T-helper 1 cell treated with Interleukin-12 subunit alpha and Interleukin-12 subunit beta and Interleukin-4 antibody, amounts not matched to agents 30 μg/mL and 1 μg/mL, for 36 hours (primary cell): ENCODE results near the gene MYH9.

Experiments used
- H3K27ac Mint-ChIP-seq: one replicate; pipeline ENCODE4 v1.8.0; 2021; ENCODE audit warnings: mild to moderate bottlenecking, mixed read lengths
- H3K27me3 Mint-ChIP-seq: one replicate; pipeline ENCODE4 v1.8.0; 2021; ENCODE audit warnings: low read depth, mixed read lengths
- H3K36me3 Mint-ChIP-seq: one replicate; pipeline ENCODE4 v1.8.0; 2021; ENCODE audit warnings: low read depth, mixed read lengths
- H3K4me1 Mint-ChIP-seq: one replicate; pipeline ENCODE4 v1.8.0; 2021; ENCODE audit warnings: low read depth, mixed read lengths
- H3K4me3 Mint-ChIP-seq: one replicate; pipeline ENCODE4 v1.8.0; 2021; ENCODE audit warnings: mild to moderate bottlenecking, moderate library complexity, mixed read lengths
- H3K9me3 Mint-ChIP-seq: one replicate; pipeline ENCODE4 v1.8.0; 2021; ENCODE audit warnings: mixed read lengths

The MYH9 gene

GRCh38 chr22:36384766-36385481 is 2.8 kb downstream of the MYH9 start:
- H3K9me3 Mint-ChIP-seq: no peaks in the 10 kb centered on the region
- H3K36me3 Mint-ChIP-seq: peaks cover 31% of the 10 kb centered on the region

GRCh38 chr22:36383110-36383581 is 4.6 kb downstream of the MYH9 start:
- H3K27ac Mint-ChIP-seq: peak overlapping the region; percentile 91
- H3K36me3 Mint-ChIP-seq: peaks cover 46% of the 10 kb centered on the region
- no peaks in the 10 kb centered on the region for H3K9me3 Mint-ChIP-seq
- H3K4me1 Mint-ChIP-seq: peaks cover 62% of the 10 kb centered on the region
- H3K4me3 Mint-ChIP-seq: peak overlapping the region; percentile 84
- no peaks in the 10 kb centered on the region for H3K27me3 Mint-ChIP-seq

More at GRCh38 chr22:36384766-36385481, 2.8 kb downstream of the MYH9 start:
- peak overlapping the region; percentile 96 for H3K27ac Mint-ChIP-seq
- H3K27me3 Mint-ChIP-seq: no peaks in the 10 kb centered on the region
- H3K4me3 Mint-ChIP-seq: peak overlapping the region; percentile 92
- peaks cover 54% of the 10 kb centered on the region for H3K4me1 Mint-ChIP-seq

- Mint-ChIP-seq H3K27me3 (no peaks in the 10 kb centered on the region), H3K36me3 (peaks cover 57% of the 10 kb centered on the region), H3K9me3 (no peaks in the 10 kb centered on the region), H3K4me1 (peaks cover 77% of the 10 kb centered on the region), H3K27ac (peak overlapping the region; percentile 98), H3K4me3 (peak overlapping the region; percentile 68)
Measured at GRCh38 chr22:36381513-36382128, 6.1 kb downstream of the MYH9 start.

GRCh38 chr22:36379593-36380361 is 8.0 kb downstream of the MYH9 start:
- H3K27ac Mint-ChIP-seq: peak overlapping the region; percentile 98
- no peaks in the 10 kb centered on the region for H3K27me3 Mint-ChIP-seq
- H3K9me3 Mint-ChIP-seq: no peaks in the 10 kb centered on the region
- peak overlapping the region; percentile 50 for H3K4me3 Mint-ChIP-seq
- H3K36me3 Mint-ChIP-seq: peaks cover 52% of the 10 kb centered on the region
- peaks cover 77% of the 10 kb centered on the region for H3K4me1 Mint-ChIP-seq

GRCh38 chr22:36378869-36379217 is 8.9 kb downstream of the MYH9 start:
- Mint-ChIP-seq H3K4me3 (peak overlapping the region; percentile 83), H3K27ac (peak overlapping the region; percentile 98), H3K9me3 (no peaks in the 10 kb centered on the region), H3K27me3 (no peaks in the 10 kb centered on the region), H3K4me1 (peaks cover 74% of the 10 kb centered on the region), H3K36me3 (peaks cover 54% of the 10 kb centered on the region)

- Mint-ChIP-seq H3K36me3 (peaks cover 57% of the 10 kb centered on the region), H3K27ac (peak overlapping the region; percentile 98), H3K9me3 (no peaks in the 10 kb centered on the region), H3K4me1 (peaks cover 78% of the 10 kb centered on the region), H3K27me3 (no peaks in the 10 kb centered on the region), H3K4me3 (peak overlapping the region; percentile 83)
Measured at GRCh38 chr22:36378080-36378868, 9.5 kb downstream of the MYH9 start.

GRCh38 chr22:36377022-36377631 is 10.6 kb downstream of the MYH9 start:
- Mint-ChIP-seq H3K27me3 (no peaks in the 10 kb centered on the region), H3K9me3 (no peaks in the 10 kb centered on the region), H3K36me3 (peaks cover 63% of the 10 kb centered on the region), H3K4me3 (peak overlapping the region; percentile 83), H3K27ac (peak overlapping the region; percentile 98), H3K4me1 (peaks cover 84% of the 10 kb centered on the region)

GRCh38 chr22:36376265-36376664 is 11.5 kb downstream of the MYH9 start:
- H3K36me3 Mint-ChIP-seq: peaks cover 63% of the 10 kb centered on the region
- H3K27ac Mint-ChIP-seq: peak overlapping the region; percentile 98
- no peaks in the 10 kb centered on the region for H3K9me3 Mint-ChIP-seq

GRCh38 chr22:36375071-36375980 is 12.4 kb downstream of the MYH9 start:
- peaks cover 86% of the 10 kb centered on the region for H3K4me1 Mint-ChIP-seq
- no peaks in the 10 kb centered on the region for H3K9me3 Mint-ChIP-seq
- peaks cover 69% of the 10 kb centered on the region for H3K36me3 Mint-ChIP-seq
- peak overlapping the region; percentile 77 for H3K27ac Mint-ChIP-seq
- H3K4me3 Mint-ChIP-seq: peak overlapping the region; percentile 60
- no peaks in the 10 kb centered on the region for H3K27me3 Mint-ChIP-seq

More at GRCh38 chr22:36376265-36376664, 11.5 kb downstream of the MYH9 start:
- peaks cover 83% of the 10 kb centered on the region for H3K4me1 Mint-ChIP-seq
- no peaks in the 10 kb centered on the region for H3K27me3 Mint-ChIP-seq
- peak overlapping the region; percentile 83 for H3K4me3 Mint-ChIP-seq

- peaks cover 86% of the 10 kb centered on the region for H3K4me1 Mint-ChIP-seq
- H3K27ac Mint-ChIP-seq: peak overlapping the region; percentile 77
- H3K27me3 Mint-ChIP-seq: no peaks in the 10 kb centered on the region
- H3K9me3 Mint-ChIP-seq: no peaks in the 10 kb centered on the region
- peaks cover 68% of the 10 kb centered on the region for H3K36me3 Mint-ChIP-seq
- peak overlapping the region; percentile 25 for H3K4me3 Mint-ChIP-seq
Measured at GRCh38 chr22:36374603-36375024, 13.2 kb downstream of the MYH9 start.

GRCh38 chr22:36373258-36373579 is 14.5 kb downstream of the MYH9 start:
- Mint-ChIP-seq H3K4me3 (peak overlapping the region; percentile 53), H3K27ac (peak overlapping the region; percentile 97), H3K9me3 (no peaks in the 10 kb centered on the region), H3K27me3 (no peaks in the 10 kb centered on the region), H3K36me3 (peaks cover 57% of the 10 kb centered on the region), H3K4me1 (peaks cover 86% of the 10 kb centered on the region)

GRCh38 chr22:36371920-36372319 is 15.8 kb downstream of the MYH9 start:
- Mint-ChIP-seq H3K4me1 (peaks cover 86% of the 10 kb centered on the region), H3K4me3 (peak overlapping the region; percentile 63), H3K27ac (peak overlapping the region; percentile 97), H3K36me3 (peaks cover 46% of the 10 kb centered on the region), H3K27me3 (no peaks in the 10 kb centered on the region), H3K9me3 (no peaks in the 10 kb centered on the region)
